T-helper 9 cell (primary cell): ENCODE measurements around the gene PMEL.
"Not testable (repeated sequence)": the region's sequence is repeated elsewhere in the genome, so short reads cannot be mapped to it uniquely, and the experiment has no call there.

Experiments
- DNase-seq: peaks from one replicate; pipeline ENCODE4 v3.0.0-alpha.2; 2020
- total RNA-seq, 2 donors: gene quantifications; one replicate each; lab custom pipeline; 2026; lab: John Stamatoyannopoulos, UW

PMEL gene
- 0.07 to 0.24 reads per million in 2 donors for total RNA-seq

DNA sequence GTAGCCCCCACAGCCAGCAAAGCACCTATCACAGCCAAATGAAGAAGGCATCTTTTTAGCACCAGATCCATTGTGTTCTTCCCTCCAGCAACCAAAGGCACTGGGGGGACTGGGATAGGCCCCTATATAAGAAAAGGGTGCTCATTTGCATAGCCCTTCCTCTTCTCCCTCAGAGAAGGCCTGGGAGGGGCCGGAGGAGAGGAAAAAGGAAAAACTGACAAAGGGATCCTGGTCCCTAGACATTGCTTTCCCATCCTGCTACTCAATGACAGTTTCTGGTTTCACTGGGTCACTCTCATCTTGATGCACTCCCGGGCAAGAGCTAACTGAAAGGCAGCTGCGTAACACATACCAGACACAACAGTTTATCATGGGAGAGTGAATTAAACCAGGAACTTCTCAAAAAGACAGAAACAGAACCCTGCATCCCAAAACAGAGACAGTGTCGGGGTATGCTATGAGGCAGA lies at the start of gene PMEL:
Gene PMEL, minus strand, starts transcription at position 102 of the 467 bp plus-strand sequence. Its CDS starts 31 bp downstream, at position 71.
- DNase-seq, result no peak

DNA sequence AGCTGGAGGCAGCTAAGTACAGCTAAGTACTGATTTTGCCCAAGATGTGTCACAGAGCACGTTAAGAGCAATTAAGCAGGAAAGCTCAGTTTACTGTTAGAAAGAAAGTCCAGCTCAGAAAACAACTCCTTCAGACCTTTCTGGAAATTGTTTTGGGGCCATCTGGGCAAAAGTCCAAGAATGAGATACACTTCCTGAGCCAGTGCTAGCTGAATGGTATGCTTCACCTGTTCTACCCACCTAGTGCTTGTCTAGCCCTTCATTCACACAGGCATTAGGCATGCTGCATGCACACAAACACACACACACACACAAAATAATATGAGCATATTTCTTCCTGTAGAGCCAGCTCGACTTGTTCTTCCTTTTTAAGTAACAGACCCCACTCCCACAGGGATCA lies 48.4 kb upstream of the PMEL start:
- no peak for DNase-seq

DNA sequence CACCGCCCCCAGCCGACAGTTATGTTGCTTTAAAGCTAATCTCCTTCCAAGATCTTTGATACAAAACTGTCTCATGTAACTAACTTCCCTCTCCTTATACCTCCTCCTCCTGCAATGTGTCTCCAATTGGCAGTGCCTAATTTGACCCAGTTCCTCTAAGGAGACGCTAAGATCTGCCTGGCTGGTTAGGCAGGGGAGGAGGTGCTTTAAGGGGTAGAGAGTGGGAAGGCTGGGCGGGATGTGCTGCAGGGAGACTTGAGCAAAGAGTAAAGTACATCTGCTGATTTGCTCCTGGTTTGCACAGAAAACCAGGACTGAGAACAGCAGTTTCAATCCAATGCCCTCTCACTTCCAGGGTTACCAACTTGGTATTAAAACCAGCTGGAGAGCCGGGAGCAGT lies 47.6 kb upstream of the PMEL start:
- DNase-seq, result no peak

DNA sequence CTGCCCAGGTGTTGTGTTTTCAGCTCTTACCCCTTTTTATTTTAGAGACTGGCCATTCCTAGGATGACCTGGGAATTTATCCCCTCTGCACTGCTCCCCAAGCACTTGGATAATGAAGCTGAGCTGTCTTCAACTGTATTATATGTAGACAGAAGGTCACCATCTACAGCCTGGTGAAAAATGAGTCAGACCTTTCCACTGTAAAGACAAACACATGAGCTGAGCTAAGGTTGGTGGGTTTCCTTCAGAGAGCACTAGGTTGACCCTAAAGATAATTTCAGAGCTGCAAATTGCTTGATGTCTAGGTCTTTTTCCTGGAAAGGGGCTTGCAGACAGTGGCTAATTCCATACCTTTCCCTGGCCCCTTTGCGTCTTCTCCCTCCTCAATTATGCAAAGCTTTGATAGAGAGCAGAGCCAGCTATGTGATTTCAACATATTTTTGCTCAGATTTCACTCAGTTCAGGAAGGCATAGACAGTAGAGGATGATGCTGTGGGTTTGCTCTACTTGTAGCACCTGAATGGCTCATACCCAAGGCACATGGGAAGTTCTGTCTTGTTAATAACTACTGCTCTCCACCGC lies 45.8 kb upstream of the PMEL start:
- DNase-seq, result no peak

DNA sequence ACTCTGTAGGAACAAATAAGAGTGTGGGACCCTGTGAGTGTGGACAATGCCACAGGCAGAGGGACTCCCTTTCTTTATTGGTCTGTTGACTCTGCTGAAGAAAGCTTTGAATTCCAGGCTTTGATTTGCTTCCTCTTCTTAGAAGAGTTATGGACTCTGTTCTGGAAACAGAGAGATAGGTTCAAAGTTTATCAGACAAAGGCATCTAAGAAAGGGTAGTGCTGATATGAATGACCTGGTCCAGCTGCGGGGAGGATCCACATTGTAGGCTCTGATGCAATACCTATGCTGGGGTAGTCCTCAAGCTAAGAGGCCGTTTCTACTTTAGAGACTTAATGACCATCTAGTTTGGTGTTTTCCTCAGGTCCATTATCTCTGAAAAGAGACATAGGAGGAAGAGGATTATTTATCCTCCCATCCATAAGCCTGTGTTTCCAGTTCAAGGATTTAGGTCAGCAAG lies 44.3 kb upstream of the PMEL start:
- DNase-seq, result no peak

DNA sequence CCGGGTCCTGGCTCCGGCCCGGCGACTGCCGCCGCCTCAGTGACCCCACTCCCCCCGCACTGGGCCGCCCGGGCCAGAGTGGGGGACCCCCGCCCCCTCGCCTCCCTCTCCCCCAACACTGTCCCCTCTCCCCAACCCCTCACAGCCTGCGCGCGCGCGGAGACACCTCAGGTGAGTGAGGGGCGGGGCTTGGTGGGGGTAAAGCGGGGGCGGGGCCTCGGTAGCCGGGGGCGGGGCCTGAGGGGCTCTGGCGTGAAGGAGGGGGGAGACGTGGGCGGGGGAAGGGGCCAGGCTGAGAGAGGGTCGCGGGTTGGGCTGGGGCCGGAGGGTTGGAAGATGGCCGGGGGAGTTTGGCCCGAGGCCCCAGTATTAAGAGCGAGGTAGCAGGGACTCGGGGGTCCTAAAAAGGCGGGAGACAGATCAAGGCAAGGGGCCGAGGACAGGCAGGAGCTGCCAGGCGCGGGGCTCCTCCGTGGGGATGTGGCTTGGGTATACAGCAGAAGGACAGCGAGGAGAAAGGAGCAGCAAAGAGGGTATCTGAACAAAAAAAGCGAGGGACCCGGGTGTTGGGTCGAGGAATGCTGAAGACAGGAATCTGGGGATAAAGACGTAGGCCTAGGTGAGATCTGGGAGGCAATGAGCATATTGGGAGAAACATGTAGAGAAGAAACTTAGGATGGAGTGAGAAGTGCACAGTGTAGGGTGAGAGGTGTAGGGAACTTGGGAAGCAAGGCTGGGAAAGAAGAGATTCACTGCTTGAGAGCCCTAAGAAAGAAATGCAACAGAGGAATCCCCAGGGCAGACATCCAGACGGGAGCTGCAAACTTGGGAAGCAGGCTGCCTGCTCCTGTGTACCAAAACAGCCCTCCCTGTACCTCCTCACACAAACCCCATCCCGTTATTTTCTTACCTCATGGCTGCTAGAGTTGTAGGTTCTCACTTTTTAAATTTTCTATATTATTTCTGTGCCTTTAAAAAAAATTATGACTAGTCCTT lies 42.0 kb upstream of the PMEL start:
- DNase-seq, result peak; percentile 79

DNA sequence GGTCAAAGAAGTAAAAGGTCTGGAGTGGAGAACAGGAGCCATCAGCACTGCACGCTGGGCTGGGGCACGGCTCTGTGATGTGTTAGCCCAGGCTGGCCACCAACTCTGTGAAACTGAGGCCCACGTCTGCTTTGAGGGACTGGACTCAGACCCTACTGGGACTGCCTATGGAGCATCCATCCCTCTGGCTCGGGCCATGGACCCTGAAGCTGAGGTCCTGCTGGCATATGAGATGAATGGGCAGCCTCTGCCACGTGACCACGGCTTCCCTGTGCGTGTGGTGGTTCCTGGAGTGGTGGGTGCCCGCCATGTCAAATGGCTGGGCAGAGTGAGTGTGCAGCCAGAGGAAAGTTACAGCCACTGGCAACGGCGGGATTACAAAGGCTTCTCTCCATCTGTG lies 38.4 kb upstream of the PMEL start:
- DNase-seq, result no peak

DNA sequence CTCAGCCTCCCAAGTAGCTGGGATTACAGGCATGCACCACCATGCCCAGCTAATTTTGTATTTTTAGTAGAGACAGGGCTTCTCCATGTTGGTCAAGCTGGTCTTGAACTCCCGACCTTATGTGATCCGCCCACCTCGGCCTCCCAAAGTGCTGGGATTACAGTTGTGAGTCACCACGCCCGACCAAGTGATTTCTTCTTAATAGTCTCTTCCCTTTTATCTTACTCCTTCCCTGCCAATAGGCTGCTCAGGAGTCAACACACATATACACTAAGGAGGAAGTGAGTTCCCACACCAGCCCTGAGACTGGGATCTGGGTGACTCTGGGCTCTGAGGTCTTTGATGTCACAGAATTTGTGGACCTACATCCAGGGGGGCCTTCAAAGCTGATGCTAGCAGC lies 37.5 kb upstream of the PMEL start:
- DNase-seq, result not testable (repeated sequence)

DNA sequence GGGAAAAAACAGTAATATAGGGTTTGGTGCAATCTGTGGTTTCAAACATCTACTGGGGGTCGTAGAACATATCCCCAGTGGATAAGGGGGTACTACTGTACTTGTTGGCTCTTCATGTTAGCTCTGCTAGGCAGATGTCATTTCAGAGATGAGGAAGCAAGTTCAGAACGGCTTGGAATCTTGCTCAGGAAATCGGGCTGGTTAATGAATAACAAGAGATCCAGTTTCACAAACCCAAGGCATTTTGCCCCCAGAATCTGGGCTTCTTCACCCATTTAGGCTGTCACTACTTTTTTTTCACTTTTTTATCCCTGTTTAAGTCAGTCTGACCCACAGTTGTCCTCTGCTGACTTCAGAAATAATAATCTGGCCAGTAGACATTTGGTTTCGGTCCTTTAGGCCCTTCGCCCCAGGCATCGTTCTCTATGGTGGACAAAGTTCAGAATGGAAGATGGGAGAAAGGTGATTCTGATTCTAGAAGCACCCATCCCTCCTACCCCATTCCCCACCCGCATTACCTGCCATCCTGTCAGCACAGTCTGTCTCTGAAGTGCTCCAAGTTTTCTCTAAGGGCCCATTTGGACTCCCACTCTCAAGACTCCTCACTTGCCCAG lies 35.8 kb upstream of the PMEL start:
- DNase-seq, result no peak

DNA sequence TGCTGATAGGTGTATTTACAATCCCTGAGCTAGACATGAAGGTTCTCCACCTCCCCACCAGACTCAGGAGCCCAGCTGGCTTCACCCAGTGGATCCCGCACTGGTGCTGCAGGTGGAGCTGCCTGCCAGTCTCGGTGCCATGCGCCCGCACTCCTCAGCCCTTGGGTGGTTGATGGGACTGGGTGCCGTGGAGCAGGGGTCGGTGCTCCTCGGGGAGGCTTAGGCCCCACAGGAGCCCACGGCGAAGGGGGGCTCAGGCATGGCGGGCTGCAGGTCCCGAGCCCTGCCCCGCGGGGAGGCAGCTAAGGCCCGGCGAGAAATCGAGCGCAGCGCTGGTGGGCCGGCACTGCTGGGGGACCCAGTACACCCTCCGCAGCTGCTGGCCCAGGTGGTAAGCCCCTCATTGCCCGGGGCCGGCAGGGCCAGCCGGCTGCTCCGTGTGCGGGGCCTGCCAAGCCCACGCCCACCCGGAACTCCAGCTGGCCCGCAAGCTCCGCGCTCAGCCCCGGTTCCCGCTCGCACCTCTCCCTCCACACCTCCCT lies 34.2 kb upstream of the PMEL start:
- DNase-seq, result not testable (repeated sequence)

DNA sequence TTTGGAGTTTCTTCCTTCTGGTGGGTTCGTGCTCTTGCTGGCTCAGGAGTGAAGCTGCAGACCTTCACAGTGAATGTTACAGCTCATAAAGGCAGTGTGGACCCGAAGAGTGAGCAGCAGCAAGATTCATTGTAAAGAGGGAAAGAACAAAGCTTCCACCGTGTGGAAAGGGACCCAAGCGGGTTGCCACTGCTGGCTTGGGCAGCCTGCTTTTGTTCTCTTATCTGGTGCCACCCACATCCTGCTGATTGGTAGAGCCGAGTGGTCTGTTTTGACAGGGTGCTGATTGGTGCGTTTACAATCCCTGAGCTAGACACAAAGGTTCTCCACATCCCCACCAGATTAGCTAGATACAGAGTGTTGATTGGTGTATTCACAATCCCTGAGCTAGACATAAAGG lies 33.7 kb upstream of the PMEL start:
- DNase-seq, result not testable (repeated sequence)

DNA sequence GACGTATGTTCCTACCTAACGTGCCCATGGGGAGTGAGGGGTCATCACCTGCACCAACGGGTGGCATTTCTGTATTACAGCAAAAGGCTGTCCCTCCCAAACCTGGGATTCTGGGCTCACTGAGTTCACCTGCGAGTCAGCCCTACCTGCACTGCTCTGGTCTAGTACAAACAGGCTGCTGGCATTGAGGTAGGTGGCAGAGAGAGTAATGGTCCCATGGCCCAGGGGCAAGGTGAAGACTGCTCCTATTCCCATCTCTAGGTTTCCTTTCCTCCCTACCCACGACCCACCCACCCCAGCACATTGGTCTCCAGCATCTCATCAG lies 31.7 kb upstream of the PMEL start:
- no peak for DNase-seq

DNA sequence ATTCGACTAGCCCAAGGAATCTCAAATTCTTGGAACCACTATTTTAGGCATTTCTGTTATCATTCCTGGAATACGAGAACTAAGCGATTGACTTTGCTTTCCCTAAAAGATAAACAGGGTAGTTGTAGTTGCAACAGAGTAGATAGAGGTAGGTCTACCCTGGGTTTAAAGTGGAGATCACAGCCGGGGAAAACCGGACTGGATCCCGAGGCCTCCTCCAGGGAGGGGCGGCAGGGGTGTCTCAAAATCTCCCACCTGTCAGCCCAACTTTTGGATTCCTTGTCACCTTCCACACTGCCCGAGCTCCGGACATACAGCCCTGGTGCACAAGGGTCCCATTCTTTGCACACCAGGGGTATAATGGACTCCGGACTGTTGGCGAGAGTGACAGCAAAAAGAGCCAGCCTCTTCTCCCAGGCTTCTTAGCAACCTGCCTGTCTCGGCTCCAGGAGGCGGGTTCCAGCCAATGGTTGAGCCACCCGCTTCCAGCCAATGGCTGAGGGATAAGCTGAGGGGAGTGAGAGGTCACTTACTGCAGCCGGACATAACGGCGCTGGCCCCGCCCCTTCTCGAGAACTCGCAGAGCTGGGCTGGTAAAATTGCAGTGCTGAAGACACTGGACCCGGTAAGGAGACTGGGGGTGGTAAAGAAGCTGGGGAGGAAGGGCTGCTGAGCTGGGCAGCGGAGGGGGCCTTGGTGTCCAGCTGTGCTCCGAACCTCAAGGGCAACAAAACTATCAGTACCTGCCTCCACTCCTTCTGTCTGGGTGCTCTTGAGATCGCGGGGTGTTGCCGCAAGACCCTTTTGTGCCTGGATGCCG lies 31.1 kb upstream of the PMEL start, which contains the start of gene SUOX:
Gene SUOX, plus strand, starts transcription at position 562 of the 820 bp plus-strand sequence. CDS start 4,946 bp downstream, outside the sequence.
- no peak for DNase-seq

DNA sequence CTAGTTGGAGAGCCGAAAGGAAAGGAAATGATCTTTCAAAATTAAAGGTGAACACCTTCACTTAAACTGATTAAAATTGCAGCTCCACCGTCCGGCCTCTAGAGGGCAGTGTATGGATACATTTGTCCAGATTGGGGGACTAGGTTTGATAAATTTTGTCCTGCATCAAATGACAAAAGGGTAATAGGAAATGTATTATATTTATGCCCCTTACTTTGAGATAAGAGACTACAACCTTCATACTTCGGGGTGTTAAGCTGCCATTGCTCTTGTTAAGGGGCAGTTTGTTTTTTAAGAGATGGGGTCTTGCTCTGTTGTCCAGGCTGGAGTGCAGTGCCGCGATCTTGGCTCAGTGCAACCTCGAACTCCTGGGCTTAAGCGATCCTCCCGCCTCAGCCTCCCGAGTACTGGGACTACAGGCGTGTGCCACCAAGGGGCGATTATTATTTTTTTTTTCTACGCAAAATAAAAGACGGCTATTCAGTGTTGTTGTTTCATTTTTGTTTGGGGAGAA lies 30.4 kb upstream of the PMEL start:
- peak; percentile 45 for DNase-seq

DNA sequence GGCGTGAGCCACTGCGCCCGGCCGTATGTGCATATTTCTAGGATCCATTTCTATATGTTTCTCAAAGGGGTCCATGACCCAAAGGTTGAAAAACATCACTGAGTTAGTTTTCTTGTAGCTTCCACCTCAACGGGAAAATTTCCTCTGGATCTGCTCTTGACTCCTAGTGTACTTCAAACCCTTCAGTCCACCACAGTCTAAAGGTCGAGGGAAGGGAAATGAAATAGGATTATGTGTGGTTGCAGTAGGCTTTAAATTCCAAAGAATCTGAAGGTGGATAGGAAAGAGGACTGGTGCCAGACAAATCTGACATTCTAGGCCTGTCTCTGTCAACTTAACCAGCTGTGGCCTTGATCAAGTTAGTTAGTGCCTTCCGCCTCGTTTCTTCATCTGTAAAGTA lies 29.5 kb upstream of the PMEL start:
- DNase-seq, result no peak

DNA sequence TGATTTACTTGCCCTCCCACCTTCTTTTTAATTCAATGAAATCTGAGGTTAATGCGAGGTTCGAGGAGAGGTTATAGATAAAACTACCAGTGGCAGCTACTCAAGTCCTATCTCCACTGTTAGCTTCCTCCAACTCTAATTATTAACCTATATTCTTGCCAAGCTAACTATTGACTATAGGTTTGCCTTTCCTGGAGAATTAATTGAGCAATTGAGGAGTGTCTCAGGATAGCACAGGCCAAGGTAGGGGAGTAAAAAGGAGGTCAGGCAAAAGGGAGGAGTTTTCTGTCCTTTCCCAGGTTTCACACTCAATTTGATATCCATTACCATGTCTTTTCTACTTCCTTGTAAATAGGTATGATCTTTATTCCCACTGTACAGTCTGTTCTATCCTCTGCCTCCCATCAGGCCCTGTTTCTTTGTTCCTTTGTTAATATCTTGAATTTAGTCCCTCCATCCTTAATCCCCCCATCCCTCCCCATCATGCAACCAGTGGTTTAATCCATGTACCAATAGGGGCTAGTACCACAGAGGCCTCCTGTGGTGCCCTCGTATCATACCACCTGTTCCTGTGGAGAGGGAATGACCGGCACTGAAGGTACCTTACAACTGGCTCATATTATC lies 27.5 kb upstream of the PMEL start:
- DNase-seq, result no peak

DNA sequence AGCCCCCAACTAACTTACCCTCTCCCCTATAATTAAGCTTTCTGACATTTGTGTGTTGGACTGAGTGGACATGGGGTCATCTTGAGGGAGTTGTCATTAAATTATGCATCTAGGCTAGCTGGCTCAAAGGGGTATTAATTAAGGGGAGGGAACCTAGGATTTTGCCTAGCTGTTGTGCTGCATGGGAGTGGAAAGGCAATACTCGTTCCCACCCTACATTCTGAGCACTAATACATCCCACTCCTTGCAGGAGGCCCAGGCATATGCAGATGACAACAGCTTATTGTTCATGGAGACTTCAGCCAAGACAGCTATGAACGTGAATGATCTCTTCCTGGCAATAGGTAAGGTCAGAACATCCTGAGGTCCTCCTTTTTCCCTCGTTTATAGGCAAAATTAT lies 25.3 kb upstream of the PMEL start:
- DNase-seq, result no peak

DNA sequence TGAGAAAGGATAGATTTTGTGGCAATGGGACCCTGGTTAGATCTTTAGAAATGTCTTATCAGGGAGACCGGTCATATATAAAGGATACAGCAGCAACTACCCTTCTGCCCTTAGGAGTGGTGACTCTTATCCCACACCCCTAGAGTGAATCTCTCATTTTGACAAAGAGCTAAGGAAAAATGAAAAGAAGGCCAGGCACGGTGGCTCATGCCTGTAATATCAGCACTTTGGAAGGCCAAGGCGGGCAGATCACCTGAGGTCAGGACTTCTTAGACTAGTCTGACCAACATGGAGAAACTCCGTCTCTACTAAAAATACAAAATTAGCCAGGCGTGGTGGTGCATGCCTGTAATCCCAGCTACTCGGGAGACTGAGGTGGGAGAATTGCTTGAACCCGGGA lies 20.1 kb upstream of the PMEL start:
- not testable (repeated sequence) for DNase-seq

DNA sequence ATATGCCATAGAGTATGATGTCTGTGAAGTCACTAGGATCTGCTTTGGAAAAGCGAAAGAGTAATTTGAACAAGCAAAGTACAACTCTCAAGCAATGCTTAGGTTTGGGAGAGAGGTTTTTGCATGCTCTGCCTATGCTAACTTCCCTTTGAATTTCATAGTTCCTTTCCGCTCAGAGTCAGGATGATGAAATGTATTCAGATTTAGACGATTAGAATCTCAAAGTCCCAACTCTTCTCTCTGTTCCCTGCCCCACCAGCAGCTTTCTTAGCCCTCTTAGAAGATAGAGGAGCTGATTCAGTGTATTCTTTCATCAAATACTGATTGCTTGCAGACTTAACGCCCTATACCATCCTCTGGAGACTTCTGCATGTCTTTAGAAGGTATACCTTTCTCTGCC lies 19.5 kb upstream of the PMEL start:
- DNase-seq, result no peak

DNA sequence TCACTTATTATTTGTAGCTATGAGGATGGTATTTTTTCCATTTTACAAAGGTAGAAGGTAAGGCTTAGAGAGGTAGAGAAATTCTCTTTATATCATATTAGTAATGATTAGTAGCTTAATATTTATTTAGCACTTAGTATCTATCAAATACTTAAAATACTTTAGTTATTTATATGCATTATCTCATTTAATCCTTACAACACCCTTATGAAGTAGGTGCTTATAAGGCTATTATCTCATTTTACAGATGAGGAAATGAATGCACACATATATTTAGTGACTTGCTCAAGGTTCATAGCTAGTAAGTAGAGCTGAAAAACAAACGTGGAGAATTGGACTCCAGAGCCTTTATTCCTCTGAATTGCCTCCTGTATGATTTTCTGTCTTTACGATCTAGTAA lies 19.0 kb upstream of the PMEL start:
- DNase-seq, result no peak

DNA sequence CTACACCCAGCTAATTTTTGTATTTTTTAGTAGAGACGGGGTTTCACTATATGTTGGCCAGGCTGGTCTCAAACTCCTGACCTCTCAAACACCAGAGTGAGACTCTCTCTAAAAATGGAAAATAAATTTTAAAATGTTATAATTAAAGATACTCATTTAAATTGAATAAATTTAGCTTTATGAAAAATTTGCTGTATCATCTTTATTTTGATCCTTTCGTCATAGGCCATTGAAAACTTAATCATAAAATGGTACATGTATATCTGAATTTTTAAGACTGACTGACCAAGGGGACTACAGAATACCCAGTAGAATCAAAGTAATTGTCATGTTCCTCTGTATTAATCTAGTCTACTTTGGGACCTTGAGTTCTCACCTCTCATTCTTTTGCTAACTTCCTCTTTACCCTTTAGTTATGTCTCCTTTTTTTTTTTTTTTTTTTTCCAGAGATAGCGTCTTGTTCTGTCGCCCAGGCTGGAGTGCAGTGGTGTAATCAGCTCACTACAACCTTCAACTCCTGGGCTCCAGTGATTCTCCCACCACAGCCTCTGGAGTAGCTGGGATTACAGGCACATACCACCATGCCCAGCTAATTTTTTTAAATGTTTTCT lies 17.5 kb upstream of the PMEL start:
- no peak for DNase-seq
